ENCODE results near the gene KCNMB3. TPM values are rescaled to one million over a fixed set of nuclear protein-coding genes. Genes with fewer than 3 reads are reported as not detected.
"Not testable (repeated sequence)": the region's sequence is repeated elsewhere in the genome, so short reads cannot be mapped to it uniquely, and the experiment has no call there.

The KCNMB3 gene
- polyA plus RNA-seq, 1 donor from 2014 or later, result 0.16 TPM

- TF ChIP-seq TAF1 (IDR thresholded peaks at IDR 0.05; ENCODE audit: low read depth), result no peak
- TF ChIP-seq RAD21 (conservative IDR thresholded peaks at IDR 0.05), result no peak
Measured at GRCh38 chr3:179278151-179278550, 27.2 kb upstream of the KCNMB3 start (continued).

GRCh38 chr3:179276743-179277142, 25.8 kb upstream of the KCNMB3 start:
- no peak overlapping the region for H2AFZ ChIP-seq (ENCODE audit: low read depth, low read length)
- H3F3A ChIP-seq (ENCODE audit: insufficient read depth, low read length, poor library complexity, severe bottlenecking), result no peaks in the 10 kb centered on the region
- H3K27ac ChIP-seq (ENCODE audit: low read length), result no peak overlapping the region
- H3K4me2 ChIP-seq (ENCODE audit: low read length), result no peak overlapping the region
- no peaks in the 10 kb centered on the region for H3K9me3 ChIP-seq (ENCODE audit: low read length)
- no peaks in the 10 kb centered on the region for H3K9me2 ChIP-seq (ENCODE audit: insufficient read depth, low read length)
- no peaks in the 10 kb centered on the region for H3K36me3 ChIP-seq (ENCODE audit: insufficient read depth, low read length)
- no peak overlapping the region for H3K9ac ChIP-seq (ENCODE audit: low read length)
- no peak overlapping the region for H3K4me3 ChIP-seq (ENCODE audit: low read length)
- H4K20me1 ChIP-seq (ENCODE audit: insufficient read depth), result no peaks in the 10 kb centered on the region
- H3K27me3 ChIP-seq (ENCODE audit: insufficient read depth, low read depth, low read length), result no peaks in the 10 kb centered on the region
- no peaks in the 10 kb centered on the region for H3K79me2 ChIP-seq (replicated peaks; ENCODE audit: insufficient read depth, low read length)
- TF ChIP-seq TAF1 (IDR thresholded peaks at IDR 0.05; ENCODE audit: low read depth) (no peak), POLR2AphosphoS5 (IDR thresholded peaks at IDR 0.05) (no peak), EZH2 (IDR thresholded peaks at IDR 0.05; ENCODE audit: borderline replicate concordance, insufficient read depth, low read length, poor library complexity, severe bottlenecking) (no peak), MXI1 (conservative IDR thresholded peaks at IDR 0.05; ENCODE audit: poor library complexity, severe bottlenecking) (no peak), REST (IDR thresholded peaks at IDR 0.05; ENCODE audit: borderline replicate concordance) (no peak), SMC3 (conservative IDR thresholded peaks at IDR 0.05; ENCODE audit: poor library complexity) (no peak), EP300 (conservative IDR thresholded peaks at IDR 0.05; ENCODE audit: poor library complexity, severe bottlenecking) (no peak), RAD21 (conservative IDR thresholded peaks at IDR 0.05) (no peak), CTCF (IDR thresholded peaks at IDR 0.05; ENCODE audit: poor library complexity, severe bottlenecking) (no peak)

- Histone ChIP-seq H3K9me2 (ENCODE audit: insufficient read depth, low read length) (no peaks in the 10 kb centered on the region), H3K9ac (ENCODE audit: low read length) (no peak overlapping the region), H3K27me3 (ENCODE audit: insufficient read depth, low read depth, low read length) (no peaks in the 10 kb centered on the region), H3K27ac (ENCODE audit: low read length) (no peak overlapping the region), H3K4me3 (ENCODE audit: low read length) (no peak overlapping the region), H3K9me3 (ENCODE audit: low read length) (no peaks in the 10 kb centered on the region), H2AFZ (ENCODE audit: low read depth, low read length) (no peak overlapping the region), H3F3A (ENCODE audit: insufficient read depth, low read length, poor library complexity, severe bottlenecking) (no peaks in the 10 kb centered on the region), H3K4me2 (ENCODE audit: low read length) (no peak overlapping the region), H3K79me2 (replicated peaks; ENCODE audit: insufficient read depth, low read length) (no peaks in the 10 kb centered on the region), H4K20me1 (ENCODE audit: insufficient read depth) (no peaks in the 10 kb centered on the region), H3K36me3 (ENCODE audit: insufficient read depth, low read length) (no peaks in the 10 kb centered on the region)
- TF ChIP-seq EP300 (conservative IDR thresholded peaks at IDR 0.05; ENCODE audit: poor library complexity, severe bottlenecking) (no peak), MXI1 (conservative IDR thresholded peaks at IDR 0.05; ENCODE audit: poor library complexity, severe bottlenecking) (no peak), SMC3 (conservative IDR thresholded peaks at IDR 0.05; ENCODE audit: poor library complexity) (no peak), CTCF (IDR thresholded peaks at IDR 0.05; ENCODE audit: poor library complexity, severe bottlenecking) (no peak), RAD21 (conservative IDR thresholded peaks at IDR 0.05) (no peak), REST (IDR thresholded peaks at IDR 0.05; ENCODE audit: borderline replicate concordance) (no peak), EZH2 (IDR thresholded peaks at IDR 0.05; ENCODE audit: borderline replicate concordance, insufficient read depth, low read length, poor library complexity, severe bottlenecking) (no peak), POLR2AphosphoS5 (IDR thresholded peaks at IDR 0.05) (no peak), TAF1 (IDR thresholded peaks at IDR 0.05; ENCODE audit: low read depth) (no peak)
Measured at GRCh38 chr3:179276001-179276400, 25.1 kb upstream of the KCNMB3 start.

GRCh38 chr3:179274434-179274833, 23.5 kb upstream of the KCNMB3 start:
- H3K4me2 ChIP-seq (ENCODE audit: low read length); H3K9me3 ChIP-seq (ENCODE audit: low read length); H2AFZ ChIP-seq (ENCODE audit: low read depth, low read length); H3K79me2 ChIP-seq (replicated peaks; ENCODE audit: insufficient read depth, low read length); H4K20me1 ChIP-seq (ENCODE audit: insufficient read depth); H3K27me3 ChIP-seq (ENCODE audit: insufficient read depth, low read depth, low read length); H3F3A ChIP-seq (ENCODE audit: insufficient read depth, low read length, poor library complexity, severe bottlenecking); H3K27ac ChIP-seq (ENCODE audit: low read length); H3K36me3 ChIP-seq (ENCODE audit: insufficient read depth, low read length); H3K4me3 ChIP-seq (ENCODE audit: low read length); H3K9me2 ChIP-seq (ENCODE audit: insufficient read depth, low read length); H3K9ac ChIP-seq (ENCODE audit: low read length): not testable (repeated sequence)

Measured in neural cell (in vitro differentiated cells).